ENCODE results near the gene KCNV2.

KCNV2 gene

DNA sequence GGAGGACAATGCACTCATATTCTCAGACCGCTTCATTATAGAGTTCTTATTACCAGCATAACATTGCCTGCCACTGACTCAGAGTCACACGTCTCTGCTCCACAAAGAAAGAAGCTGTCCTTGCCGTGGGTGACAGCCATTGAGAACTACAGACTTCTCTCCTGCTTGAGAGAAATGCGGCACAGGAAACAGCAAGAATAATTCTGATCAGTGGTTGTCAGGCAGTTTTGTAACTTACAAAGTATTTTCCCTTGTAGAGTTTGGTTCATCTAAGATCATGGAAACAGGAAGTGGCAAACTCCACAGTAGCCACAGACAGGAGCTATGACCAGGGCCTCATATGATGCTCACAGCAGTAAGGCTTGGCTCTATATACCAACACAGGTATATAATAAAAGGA, 47.0 kb downstream of the KCNV2 start:
- peak; percentile 95 for DNase-seq

- DNase-seq, result no peak
These were observed 48.1 kb downstream of the KCNV2 start for GRCh38 chr9:2765250-2765880.

- no peak for DNase-seq
These were observed 50.7 kb downstream of the KCNV2 start for GRCh38 chr9:2767800-2768677.

DNA sequence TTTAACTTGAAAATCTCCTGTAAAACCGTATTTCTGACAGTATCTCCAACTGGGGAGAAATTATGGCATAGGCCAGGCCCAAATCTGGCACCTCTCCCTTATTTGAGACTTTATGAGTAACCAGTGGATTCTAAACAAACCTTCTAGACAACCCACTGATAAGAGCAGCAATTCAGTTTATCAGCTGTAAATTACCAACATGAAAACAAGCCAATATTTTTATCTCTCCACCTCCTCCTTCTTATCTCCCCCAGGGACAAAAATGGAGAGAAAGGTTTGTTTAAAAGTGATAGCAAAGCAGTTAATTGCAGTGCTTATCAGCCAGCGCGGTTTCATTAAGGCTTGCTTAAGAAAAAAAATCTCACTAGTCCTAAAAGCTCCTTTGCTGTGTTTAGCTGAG, 53.8 kb downstream of the KCNV2 start:
- no peak for DNase-seq

DNA sequence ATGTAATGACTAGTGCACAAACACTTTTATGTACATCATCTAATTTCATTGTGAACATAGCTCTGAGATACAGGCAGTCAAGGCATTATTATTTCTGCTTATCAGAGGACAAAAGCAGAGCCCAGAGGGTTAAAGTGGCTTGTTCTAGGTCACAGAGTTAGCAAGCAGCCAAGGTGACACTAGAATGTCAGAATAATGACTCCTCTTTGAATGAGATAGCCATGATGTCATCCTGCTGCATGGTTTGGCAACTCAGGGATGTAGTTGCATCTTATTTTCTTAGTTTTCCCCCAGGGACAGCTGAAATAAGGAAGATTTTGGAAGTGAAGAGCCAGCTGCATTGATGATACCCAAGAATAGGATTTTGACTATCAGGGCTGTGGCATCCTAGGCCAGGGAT, 54.4 kb downstream of the KCNV2 start:
- no peak for DNase-seq

DNA sequence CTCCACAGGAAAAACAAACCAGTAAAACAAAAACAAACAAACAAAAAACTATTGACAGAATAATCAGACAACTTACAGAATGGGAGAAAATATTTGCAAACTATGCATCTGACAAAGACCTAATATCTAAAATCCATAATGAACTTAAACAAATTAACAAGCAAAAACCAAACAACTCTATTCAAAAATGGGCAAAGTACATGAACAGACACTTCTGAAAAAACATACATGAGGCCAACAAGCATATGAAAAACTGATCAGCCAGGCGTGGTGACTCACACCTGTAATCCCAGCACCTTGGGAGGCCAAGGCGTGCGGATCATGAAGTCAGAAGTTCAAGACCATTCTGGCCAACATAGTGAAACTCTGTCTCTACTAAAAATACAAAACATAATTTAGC, 60.1 kb downstream of the KCNV2 start:
- DNase-seq, result no peak

- no peak for DNase-seq
These were observed 61.5 kb downstream of the KCNV2 start for GRCh38 chr9:2778816-2779215.

Measured in MV-4-11 (cell line).